NCI-H345 (cell line): ENCODE data around the gene SLC17A7.
A peak's percentile ranks its signal among the peaks of the same experiment; 100 is the strongest.

Experiments
- DNase-seq: peaks from one replicate; lab custom pipeline; 2025; lab: John Stamatoyannopoulos, UW

SLC17A7 gene

GRCh38 chr19:49407079-49407478, 34.2 kb downstream of the SLC17A7 start:
- DNase-seq: no peak

- peak; percentile 82 for DNase-seq
Measured at GRCh38 chr19:49403404-49404187, 37.7 kb downstream of the SLC17A7 start.

GRCh38 chr19:49400029-49400428, 41.3 kb downstream of the SLC17A7 start:
- DNase-seq: no peak

- no peak for DNase-seq
Measured at GRCh38 chr19:49398931-49399330, 42.4 kb downstream of the SLC17A7 start.

GRCh38 chr19:49398001-49398615, 43.2 kb downstream of the SLC17A7 start:
- no peak for DNase-seq

GRCh38 chr19:49396738-49397505, 44.4 kb downstream of the SLC17A7 start:
- no peak for DNase-seq

GRCh38 chr19:49395581-49396407, 45.5 kb downstream of the SLC17A7 start:
- no peak for DNase-seq

- no peak for DNase-seq
Measured at GRCh38 chr19:49393881-49394280, 47.4 kb downstream of the SLC17A7 start.

GRCh38 chr19:49391581-49392399, 49.5 kb downstream of the SLC17A7 start:
- DNase-seq: peak; percentile 66

GRCh38 chr19:49390929-49391359, 50.4 kb downstream of the SLC17A7 start:
- DNase-seq: peak; percentile 37

- DNase-seq: no peak
Measured at GRCh38 chr19:49390131-49390928, 51.0 kb downstream of the SLC17A7 start.

GRCh38 chr19:49389406-49389805, 51.9 kb downstream of the SLC17A7 start:
- no peak for DNase-seq

- DNase-seq: no peak
Measured at GRCh38 chr19:49387936-49388372, 53.4 kb downstream of the SLC17A7 start, which contains the start of gene KASH5. KASH5 (plus strand) TSS chr19:49388249; CDS start chr19:49390884, 2,635 bp downstream.

GRCh38 chr19:49383599-49383998, 57.7 kb downstream of the SLC17A7 start:
- no peak for DNase-seq

- DNase-seq: no peak
Measured at GRCh38 chr19:49382639-49383038, 58.7 kb downstream of the SLC17A7 start.

GRCh38 chr19:49380391-49380790, 60.9 kb downstream of the SLC17A7 start:
- DNase-seq: no peak
